Mononuclear cell (primary cell): Measurements from ENCODE around the gene CCDC83. TPM values are rescaled to one million over a fixed set of nuclear protein-coding genes. Genes with fewer than 3 reads are reported as not detected.
"Not testable (repeated sequence)": the region's sequence is repeated elsewhere in the genome, so short reads cannot be mapped to it uniquely, and the experiment has no call there.

Experiments
- H3K27me3 ChIP-seq: 2 replicates; pipeline ENCODE4 v1.6.0; 2011; ENCODE audit warnings: low read length, control low read depth; ENCODE audit not compliant: insufficient read depth
- H3K4me1 ChIP-seq: 2 replicates; pipeline ENCODE4 v1.5.1; 2011; ENCODE audit warnings: mild to moderate bottlenecking, low read length, control low read depth; ENCODE audit not compliant: insufficient read depth
- H3K4me3 ChIP-seq: 2 replicates; pipeline ENCODE4 v1.5.1; 2011; ENCODE audit warnings: mild to moderate bottlenecking, low read length, moderate library complexity
- H3K9me3 ChIP-seq: 2 replicates; pipeline ENCODE4 v1.5.1; 2011; ENCODE audit warnings: low read depth, mild to moderate bottlenecking, control low read depth, low read length
- total RNA-seq: library from RNA; depleted of rRNA; stranded (reverse); fragments of >200 nt; gene quantifications from one replicate; pipeline ENCODE4 v1.2.3, GENCODE V29; 2012

Gene CCDC83
- total RNA-seq, 1 donor: under 0.01 TPM

DNA sequence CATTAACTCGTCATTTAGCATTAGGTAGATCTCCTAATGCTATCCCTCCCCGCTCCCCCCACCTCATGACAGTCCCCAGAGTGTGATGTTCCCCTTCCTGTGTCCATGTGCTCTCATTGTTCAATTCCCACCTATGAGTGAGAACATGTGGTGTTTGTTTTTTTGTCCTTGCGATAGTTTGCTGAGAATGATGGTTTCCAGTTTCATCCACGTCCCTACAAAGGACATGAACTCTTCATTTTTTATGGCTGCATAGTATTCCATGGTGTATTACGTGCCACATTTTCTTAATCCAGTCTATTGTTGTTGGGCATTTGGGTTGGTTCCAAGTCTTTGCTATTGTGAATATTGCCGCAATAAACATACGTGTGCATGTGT is 96.9 kb downstream of the CCDC83 start:
- not testable (repeated sequence) for H3K27me3 ChIP-seq, H3K4me3 ChIP-seq, H3K9me3 ChIP-seq
- peaks cover 27% of the 10 kb centered on the region for H3K4me1 ChIP-seq

GRCh38 chr11:85953491-85954143 is 98.4 kb downstream of the CCDC83 start:
- Histone ChIP-seq H3K4me3 (no peak overlapping the region), H3K27me3 (no peaks in the 10 kb centered on the region), H3K9me3 (no peaks in the 10 kb centered on the region), H3K4me1 (peaks cover 14% of the 10 kb centered on the region)

DNA sequence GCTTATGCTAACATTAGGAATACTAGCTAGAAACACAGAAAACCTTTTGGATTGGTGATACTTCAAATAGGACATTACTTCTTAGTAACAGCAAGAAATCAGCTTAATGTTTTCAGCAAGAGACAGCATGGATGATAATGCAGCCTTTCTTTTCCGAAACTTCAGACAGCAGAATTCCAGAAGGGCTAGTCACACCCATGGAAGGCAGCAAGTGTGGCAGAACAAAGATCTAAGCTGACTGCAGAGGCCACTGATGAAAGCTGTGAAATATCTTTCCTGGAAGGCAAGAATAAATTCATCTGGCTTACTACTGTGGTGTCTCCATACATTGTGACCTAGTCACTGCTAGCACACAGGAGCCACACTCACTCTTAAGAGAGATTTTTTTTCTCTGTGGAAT is 100.3 kb downstream of the CCDC83 start:
- no peak overlapping the region for H3K4me3 ChIP-seq
- peaks cover 9% of the 10 kb centered on the region for H3K4me1 ChIP-seq
- no peaks in the 10 kb centered on the region for H3K27me3 ChIP-seq
- no peaks in the 10 kb centered on the region for H3K9me3 ChIP-seq

DNA sequence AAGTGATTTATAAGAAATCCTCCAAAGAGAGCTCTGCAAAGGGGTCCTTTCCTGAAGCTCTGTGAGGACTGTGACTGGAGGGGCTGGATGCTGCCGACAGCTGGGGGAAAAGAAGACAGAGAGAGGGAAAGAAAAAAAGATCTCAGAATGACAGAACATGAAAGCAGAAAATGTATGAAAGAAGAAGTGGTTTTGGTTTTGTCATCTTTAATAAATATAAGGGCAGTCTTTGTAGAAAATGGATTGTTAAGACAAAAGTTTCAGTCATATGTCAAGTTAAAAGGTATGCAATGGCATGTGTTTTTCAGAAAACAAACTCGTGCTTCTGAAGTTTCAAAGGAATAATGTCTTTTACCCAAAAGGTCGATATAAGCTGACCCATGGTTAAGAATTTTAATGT is 105.5 kb downstream of the CCDC83 start:
- no peaks in the 10 kb centered on the region for H3K27me3 ChIP-seq
- no peak overlapping the region for H3K4me3 ChIP-seq

DNA sequence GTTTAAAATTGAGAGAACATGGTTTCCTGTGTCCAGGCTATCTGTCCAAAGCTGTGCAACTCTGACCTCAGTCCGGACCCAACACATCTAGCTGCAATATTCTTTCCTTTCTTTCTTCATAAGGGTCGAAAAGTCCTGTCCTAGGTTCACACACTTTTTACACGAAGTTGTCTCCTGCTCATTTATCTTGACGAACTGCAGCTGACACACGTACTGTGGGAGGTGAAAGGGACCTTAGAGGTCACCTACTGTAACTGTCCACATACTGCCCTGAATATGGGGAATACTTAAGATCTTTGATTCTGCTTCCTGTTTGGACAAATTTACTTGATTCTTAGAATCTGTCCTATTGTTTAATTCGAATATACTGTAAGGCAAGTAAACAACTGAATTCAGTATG is 105.9 kb downstream of the CCDC83 start:
- Histone ChIP-seq H3K9me3 (no peaks in the 10 kb centered on the region), H3K4me3 (no peak overlapping the region), H3K27me3 (no peaks in the 10 kb centered on the region), H3K4me1 (no peaks in the 10 kb centered on the region)

More for the DNA sequence above, 105.5 kb downstream of the CCDC83 start:
- H3K4me1 ChIP-seq: no peaks in the 10 kb centered on the region
- no peaks in the 10 kb centered on the region for H3K9me3 ChIP-seq

GRCh38 chr11:85961930-85962363 is 106.8 kb downstream of the CCDC83 start:
- H3K4me3 ChIP-seq: no peak overlapping the region
- no peaks in the 10 kb centered on the region for H3K27me3 ChIP-seq
- H3K9me3 ChIP-seq: no peaks in the 10 kb centered on the region
- H3K4me1 ChIP-seq: no peaks in the 10 kb centered on the region

- no peaks in the 10 kb centered on the region for H3K4me1 ChIP-seq
- H3K27me3 ChIP-seq: no peaks in the 10 kb centered on the region
- no peaks in the 10 kb centered on the region for H3K9me3 ChIP-seq
- H3K4me3 ChIP-seq: no peak overlapping the region
Measured at GRCh38 chr11:85965202-85965601, 110.0 kb downstream of the CCDC83 start.

DNA sequence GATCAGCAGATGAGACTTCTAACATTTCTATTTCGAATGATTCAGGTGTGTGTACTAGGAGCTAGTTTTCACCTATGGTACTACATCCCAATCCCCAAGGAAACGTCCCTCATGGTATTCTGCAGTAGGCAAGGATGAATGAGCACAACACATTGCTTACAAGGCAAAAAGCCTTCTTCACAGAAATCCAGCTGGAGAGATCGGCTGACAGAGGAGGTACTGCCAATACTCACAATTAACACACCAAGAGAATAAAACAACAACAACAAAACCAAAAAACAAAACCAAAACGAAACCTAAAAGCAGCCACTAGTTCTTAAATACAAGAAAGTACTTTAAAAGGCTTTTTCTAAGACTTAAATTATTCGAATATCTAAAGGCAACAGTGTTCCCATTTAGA is 112.3 kb downstream of the CCDC83 start:
- no peaks in the 10 kb centered on the region for H3K4me1 ChIP-seq
- H3K4me3 ChIP-seq: no peak overlapping the region
- no peaks in the 10 kb centered on the region for H3K9me3 ChIP-seq
- H3K27me3 ChIP-seq: no peaks in the 10 kb centered on the region

Other genes with a start within 250 kb of the CCDC83 start
- gene DLG2, start 228.0 kb upstream of the CCDC83 start, total RNA-seq: 1.6 TPM
- gene TMEM126B, start 226.8 kb upstream of the CCDC83 start, total RNA-seq: 20.3 TPM
- gene TMEM126A, start 207.4 kb upstream of the CCDC83 start, total RNA-seq: 14.4 TPM
- gene CREBZF, start 190.3 kb upstream of the CCDC83 start, total RNA-seq: 55.2 TPM
- not detected for gene CCDC89, start 169.2 kb upstream of the CCDC83 start, total RNA-seq
- 26.6 TPM for gene SYTL2, start 44.2 kb upstream of the CCDC83 start, total RNA-seq
- 416 TPM for gene PICALM, start 213.7 kb downstream of the CCDC83 start, total RNA-seq